T1000 (cell line): ENCODE results near the gene GRAMD4.

Experiments
- DNase-seq: peaks from one replicate; lab custom pipeline; 2025; ENCODE audit warnings: mixed read lengths; lab: John Stamatoyannopoulos, UW

Gene GRAMD4

DNA sequence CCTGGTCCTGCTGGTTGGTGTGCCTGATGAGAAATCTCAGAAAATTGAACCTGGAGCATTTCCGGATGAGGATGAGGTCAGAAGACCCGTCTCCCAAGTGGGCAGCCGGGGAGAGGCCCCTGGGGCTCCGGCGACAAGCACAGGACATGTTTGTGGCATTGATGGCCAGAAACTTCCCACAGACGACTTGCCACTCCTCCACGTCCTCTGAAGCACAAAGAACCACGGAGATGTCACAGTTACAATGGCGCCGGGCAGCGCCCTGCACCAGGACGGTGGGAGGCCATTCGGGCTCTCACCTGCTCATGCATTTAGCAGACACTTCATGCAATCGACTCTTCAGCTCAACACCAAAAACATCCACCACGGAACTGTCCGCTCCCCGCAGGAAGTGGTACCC is 71.4 kb downstream of the GRAMD4 start:
- no peak for DNase-seq

- no peak for DNase-seq
Observed at GRCh38 chr22:46693634-46694415, 73.6 kb downstream of the GRAMD4 start.

DNA sequence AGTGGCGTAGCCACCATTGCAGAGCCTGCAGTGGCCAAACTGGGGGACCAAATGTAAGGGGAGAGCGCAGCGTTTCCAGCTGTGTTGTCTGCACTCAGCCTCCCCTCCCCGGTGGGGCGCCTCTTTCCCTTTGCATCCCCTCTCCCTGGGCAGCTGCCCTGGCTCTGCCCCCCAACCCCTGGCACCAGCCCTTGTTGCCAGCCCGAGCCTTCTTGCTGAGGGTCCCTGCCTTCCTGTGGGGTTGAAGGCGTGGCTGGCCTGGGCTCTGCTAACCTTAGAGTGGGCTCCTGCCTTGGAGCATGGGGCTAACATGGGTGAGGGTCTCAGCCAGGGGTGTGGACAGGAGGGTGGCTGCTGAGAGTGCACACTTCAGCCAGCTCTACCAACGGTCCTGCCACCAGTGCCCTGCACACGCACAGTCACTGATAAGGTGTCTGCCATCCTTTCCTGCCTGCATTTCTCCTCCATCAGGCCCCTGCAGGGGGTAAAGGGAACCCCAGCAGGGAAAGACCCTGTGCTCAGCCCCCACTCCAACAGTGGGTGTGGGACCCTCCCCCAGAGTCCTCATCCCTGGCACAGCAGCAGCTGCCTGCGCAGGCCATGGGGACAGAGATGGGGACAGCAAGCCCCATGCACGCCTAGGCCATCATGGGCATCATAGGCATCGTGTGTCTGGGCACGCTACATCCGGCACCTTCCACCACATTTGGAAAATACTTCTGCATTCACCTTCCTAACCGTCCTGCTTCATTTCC is 74.4 kb downstream of the GRAMD4 start:
- no peak for DNase-seq

- DNase-seq, result no peak
Observed at GRCh38 chr22:46695346-46696228, 75.4 kb downstream of the GRAMD4 start.

GRCh38 chr22:46696229-46696518 is 76.0 kb downstream of the GRAMD4 start:
- DNase-seq, result no peak

DNA sequence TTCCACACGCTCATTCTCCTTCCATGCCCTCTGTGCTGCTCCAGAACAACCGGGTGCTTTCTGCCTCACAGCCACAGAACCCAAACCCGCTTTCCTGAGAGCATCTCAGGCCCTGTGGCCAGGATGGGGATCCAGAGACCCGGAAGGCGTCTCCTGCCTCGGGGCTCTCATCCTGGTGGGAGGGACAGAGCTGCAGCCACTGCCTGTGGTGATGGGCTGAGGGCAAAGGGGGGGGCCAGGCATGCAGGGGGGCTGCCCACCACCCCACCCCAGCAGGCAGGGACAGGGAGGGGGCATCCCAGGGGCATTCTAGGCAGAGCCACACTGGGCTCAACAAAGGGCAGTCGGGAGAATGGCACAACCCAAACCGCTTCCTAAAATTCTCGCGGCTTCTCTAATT is 76.4 kb downstream of the GRAMD4 start:
- DNase-seq, result no peak

- no peak for DNase-seq
Observed at GRCh38 chr22:46697811-46698515, 77.8 kb downstream of the GRAMD4 start.

DNA sequence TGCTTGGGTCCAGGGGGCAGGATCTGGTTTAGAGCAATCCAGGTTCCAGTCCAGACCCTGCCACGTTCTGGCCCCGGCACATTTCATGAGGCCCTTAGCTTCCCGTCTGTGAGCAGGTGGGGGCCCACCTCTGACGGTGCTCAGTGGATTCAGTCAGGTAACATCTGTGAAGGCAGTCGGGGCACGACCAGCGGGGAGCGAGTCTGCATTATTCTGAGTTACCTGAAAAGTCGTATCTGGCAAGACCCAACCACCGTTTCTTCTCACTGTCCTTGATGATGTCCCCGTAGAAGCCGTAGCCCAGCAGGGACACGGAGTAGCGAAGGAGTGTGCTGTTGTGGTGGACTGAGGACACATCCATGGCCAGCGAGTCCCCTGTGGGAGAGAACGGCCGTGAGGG is 78.9 kb downstream of the GRAMD4 start:
- no peak for DNase-seq

DNA sequence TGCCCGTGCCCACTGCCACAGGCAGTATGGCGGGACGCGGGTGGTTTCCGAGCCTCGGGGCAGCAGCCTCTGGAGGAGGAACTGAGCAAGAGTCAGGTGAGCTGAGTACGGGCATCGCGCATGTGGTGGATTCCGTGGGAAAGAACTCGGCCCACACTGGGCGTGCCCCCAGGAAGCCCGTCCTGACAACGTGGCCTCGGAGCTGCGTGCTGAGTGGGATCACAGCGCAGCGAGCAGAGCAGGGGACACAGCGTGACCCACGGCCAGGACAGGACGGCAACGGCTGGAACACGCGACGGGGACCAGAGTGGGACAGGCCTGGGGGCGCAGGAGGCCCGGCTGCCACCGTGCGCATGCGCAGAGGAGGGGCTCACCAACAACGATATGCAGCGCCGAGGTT is 81.1 kb downstream of the GRAMD4 start:
- DNase-seq, result no peak

GRCh38 chr22:46703171-46703995 is 83.2 kb downstream of the GRAMD4 start:
- DNase-seq, result no peak

GRCh38 chr22:46703996-46704370 is 83.8 kb downstream of the GRAMD4 start:
- DNase-seq, result no peak

DNA sequence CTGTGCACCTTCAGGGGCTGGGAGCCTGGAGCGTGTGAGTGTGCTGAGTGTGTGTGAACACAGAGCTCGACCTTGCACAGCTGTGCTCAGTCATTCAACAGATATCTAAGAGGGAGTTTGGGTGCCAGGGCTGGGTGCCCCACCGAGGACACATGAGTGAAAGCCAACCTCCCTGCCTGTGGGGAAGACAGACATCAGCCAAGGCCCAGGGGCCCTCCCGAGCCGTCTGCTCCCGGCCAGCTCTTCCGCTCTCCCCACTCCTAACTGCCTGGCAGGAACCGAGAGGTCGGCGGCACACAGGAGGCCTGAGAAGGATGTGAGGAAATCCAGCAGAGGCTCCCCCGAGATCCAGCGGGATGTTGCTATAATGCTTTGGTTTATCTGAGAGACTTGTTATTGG is 85.9 kb downstream of the GRAMD4 start:
- no peak for DNase-seq

DNA sequence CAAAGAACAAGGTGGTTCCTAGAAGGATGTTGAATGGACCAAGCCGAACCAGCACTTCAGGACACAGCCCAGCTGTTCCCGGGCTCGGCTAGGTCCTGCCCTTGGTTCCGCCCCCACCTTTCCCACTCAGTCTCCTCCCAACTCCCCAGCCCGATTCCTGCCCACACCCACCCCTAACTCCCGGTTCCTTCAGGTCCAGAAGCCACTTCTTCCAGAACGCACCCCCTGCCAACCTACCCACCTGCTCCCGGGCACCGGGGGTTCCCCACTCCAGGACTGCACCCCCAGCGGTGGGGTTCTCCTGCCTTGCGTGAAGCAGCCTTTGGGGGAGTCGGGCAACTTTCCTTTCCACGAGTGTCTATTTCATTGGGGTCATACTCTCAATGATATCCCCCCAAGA is 87.1 kb downstream of the GRAMD4 start:
- DNase-seq, result no peak

- DNase-seq, result no peak
Observed at GRCh38 chr22:46707827-46708570, 87.8 kb downstream of the GRAMD4 start.

GRCh38 chr22:46708766-46709330 is 88.7 kb downstream of the GRAMD4 start:
- DNase-seq, result no peak

DNA sequence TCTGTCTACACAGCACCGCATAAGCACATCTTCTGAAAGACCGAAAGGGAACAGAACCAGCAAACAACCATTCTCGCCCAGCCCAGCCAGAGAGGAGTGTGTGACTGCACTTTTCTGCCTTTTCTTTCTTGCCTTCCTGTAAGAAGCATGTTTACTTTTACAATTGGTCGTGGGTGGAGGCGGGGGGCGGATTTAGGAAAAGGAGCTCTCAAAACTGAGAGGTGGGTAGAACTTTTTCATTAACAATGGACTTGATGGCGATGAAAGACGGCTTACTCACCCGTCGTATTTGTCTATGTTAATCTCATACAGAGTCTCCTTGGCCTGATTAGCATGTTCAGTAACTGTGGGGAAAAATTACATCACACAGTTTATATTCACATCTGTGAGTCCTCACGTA is 90.6 kb downstream of the GRAMD4 start:
- DNase-seq, result no peak

- no peak for DNase-seq
Observed at GRCh38 chr22:46712288-46712687, 92.1 kb downstream of the GRAMD4 start.

GRCh38 chr22:46714550-46714949 is 94.4 kb downstream of the GRAMD4 start:
- DNase-seq, result no peak

DNA sequence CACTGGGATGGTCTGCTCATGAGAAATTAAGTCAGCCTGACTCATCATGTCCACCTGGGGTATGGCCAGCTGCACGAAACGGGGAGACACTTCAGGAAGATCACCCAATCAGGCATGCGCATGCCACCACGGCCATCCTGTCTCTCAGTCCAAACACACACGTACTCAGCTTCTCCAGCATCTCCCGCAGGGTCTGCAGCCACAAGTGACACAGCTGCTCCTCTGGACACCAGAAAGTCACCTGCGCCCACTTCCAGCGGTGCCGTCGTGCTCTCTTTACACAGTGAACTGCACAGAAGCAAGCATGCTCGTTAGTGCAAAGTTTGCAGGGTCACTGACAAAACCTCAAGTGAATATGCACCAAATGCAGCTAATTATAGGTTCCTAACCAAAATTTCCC is 99.7 kb downstream of the GRAMD4 start:
- no peak for DNase-seq

DNA sequence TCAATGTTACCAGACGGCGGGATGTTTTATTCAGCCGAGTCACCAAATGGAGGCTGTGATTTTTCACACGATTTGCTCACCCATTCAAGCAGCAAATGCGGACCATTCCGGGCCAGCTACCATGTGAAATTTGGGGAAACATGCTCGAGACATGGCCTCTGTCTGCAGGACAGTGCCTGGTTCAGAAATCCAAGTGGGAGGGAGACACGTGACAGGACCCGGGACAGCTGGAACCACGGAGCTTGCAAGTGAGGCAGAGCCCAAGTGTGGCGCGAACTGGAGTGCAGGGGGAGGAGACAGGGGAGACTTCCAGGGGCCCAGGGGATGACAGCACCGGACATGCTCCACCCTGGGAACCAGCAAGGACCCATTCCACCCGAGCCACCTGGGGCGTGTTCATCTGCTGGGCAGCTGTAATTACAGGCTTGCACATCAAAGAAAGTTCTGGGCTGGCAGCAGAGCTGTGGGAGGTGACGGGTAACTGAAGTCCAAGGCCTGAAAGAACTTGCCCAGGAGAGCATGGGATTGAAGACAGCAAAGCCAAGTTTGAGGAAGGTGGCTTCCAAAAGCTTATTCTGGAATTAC is 101.4 kb downstream of the GRAMD4 start:
- no peak for DNase-seq
